Measurements from ENCODE around the gene TEX44.
"Not testable (repeated sequence)": the region's sequence is repeated elsewhere in the genome, so short reads cannot be mapped to it uniquely, and the experiment has no call there.

TEX44 gene

DNA sequence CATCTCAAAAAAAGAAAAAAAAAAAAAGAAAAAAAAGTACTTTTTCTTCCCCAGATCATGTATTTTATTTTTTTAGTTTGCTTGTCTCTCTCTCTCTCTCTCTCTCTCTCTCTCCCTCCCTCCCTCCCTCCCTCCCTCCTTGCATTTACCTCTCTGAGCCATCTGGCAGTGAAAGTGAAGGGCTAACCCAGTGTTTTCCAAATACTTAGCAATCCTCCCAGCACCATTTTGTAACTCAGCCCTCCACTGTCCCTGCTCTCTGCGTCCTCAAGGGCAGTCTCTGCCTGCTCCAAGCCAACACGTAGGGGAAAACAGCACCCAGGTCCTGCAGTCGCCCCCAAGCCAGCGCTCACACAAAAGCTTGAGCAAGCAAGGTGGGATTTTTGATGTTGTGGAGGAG lies 19.6 kb upstream of the TEX44 start:
- no peak for DNase-seq

DNA sequence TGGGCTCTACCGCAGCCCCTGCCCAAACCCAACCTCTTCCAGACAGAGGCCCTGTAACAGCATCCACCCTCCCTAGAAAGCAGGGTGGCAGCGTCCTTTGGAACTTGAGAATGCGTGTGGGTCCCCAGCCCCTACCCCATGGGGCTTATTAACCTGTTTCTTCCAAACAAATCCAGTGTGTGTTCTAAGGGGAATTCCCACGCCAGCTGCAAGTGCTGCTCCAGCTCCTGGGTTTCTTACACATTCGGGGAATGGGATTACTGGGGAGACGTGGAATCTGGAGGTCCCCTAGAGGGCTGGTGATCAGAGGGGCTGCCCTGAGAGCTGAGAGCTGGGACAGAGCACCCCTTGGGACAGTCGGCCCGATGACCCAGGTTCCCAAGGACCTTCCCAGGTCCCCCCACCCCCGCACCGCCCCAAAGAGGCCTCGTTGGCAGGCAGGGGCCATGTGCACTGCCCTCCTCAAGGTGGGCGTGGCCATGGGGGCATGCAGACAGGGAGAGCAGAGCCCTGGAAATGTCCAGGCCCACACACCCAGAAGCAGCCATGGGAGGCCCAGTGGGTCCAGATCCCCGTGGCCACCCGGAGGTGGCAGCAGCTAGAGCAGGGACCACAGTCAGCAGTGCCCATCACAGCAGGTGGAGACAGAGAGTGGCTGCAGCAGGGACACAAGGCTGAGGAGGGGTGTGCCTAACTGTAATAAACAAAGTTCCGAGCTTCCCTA lies 18.8 kb upstream of the TEX44 start:
- DNase-seq, result no peak

DNA sequence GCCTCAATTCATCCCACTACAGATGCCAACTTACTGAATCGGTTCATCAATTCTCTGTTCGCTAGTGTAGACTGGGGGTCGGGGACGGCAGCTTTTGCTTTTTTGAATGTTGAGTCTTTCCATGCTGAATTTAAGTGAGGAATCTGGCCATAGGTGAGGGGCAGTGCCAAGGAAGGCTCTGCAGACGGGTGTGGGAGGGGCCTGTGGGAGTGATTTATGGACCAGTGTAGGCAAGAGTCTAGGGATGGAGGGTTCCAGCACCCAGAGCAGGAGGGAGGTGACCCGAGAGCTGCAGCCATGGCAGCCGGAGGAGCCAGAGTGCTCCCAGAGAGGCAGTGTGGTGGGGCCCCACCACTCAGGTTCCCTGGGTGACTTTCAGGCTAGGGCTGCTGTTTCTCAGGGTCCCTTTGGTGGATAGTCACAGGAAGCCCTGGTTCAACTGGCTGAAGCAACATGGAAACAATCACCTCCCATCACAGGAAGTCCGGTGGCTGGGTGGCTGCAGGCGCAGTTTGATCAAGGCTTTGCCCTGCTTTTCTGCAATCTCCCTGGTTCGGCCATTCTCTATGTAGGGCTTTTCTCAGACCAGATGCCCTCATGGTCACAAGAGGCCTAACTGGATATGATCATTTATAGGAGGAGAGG lies 16.9 kb upstream of the TEX44 start:
- DNase-seq, result no peak

DNA sequence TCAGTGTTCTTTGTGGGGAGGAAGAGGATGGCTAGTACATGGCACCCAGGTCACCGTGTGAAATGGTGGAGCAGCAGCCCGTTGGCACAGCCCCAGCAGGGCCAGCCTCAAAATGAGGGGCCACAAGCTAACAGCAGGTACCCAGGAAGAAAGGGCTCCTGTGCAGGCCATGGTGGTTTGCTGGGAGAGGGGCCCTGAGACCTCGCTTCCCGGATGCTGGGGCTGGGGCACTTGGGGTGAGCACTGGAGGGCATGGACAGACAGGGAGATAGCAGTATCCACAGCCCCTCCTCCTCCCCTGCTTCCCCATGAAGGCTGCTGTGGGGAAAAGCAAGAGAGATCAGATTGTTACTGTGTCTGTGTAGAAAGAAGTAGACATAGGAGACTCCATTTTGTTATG lies 16.2 kb upstream of the TEX44 start:
- no peak for DNase-seq

DNA sequence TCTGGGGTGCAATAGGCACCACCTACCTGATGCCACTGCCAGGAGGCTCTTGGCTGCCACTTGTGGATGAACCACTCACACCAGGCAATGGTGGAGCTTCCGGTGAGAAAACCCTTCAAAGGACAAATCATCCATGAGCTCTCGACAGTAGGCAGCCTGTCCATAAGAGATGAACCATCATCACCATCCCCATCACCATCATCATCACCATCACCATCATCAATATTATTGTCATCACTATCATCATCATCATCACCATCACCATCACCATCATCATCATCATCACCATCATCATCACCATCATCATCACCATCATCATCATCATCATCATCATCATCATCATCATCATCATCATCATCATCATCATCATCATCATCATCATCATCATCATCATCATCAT lies 14.0 kb upstream of the TEX44 start:
- DNase-seq, result not testable (repeated sequence)

DNA sequence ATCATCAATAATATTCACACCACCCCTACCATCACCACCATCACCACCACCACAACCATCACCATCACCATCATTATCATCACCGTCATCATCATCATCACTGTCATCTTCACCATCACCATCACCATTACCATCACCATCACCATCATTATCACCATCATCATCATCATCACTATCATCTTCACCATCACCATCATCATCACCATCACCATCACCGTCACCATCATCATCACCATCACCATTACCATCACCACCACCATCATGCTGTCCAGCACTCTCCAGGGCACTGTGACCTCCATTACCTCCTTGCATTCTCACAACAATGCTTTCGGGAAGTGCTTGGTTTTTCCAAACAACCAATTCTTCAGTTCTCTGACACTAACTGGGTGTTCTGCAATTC lies 13.1 kb upstream of the TEX44 start:
- no peak for DNase-seq

DNA sequence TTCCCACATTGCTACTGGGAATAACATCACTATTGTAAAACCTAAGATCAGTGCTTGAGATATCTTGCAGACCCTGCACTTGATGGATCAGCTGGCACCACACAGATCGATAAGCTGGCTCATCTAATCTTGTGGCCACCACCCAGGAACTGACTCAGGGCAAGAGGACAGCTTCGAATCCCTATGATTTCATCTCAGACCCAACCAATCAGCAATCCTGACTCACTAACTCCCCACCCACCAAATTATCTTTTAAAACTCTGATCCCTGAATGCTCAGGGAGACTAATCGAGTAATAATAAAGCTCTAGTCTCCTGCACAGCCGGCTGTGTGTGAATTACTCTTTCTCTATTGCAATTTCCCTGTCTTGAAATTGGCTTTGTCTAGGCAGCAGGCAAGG lies 11.3 kb upstream of the TEX44 start:
- no peak for DNase-seq

DNA sequence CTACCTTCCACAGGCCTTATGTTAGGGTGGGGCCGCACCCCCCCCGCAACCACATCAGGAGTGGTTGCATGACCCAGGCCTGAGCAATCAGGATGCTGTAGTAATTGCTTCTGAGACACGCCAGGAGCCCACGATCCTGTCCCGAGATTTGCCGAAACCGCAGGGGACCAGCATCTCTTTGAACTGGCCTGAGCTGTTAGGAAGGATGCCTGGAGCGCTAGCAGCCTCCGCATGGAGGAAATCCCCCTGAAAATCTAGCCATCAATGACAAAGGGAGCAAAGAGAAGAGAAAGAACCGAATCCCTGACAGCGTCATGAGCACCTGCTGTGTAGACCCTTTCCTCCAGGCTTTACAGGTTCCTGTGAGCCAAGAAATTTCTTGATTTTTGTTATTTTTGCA lies 8.7 kb upstream of the TEX44 start:
- no peak for DNase-seq

DNA sequence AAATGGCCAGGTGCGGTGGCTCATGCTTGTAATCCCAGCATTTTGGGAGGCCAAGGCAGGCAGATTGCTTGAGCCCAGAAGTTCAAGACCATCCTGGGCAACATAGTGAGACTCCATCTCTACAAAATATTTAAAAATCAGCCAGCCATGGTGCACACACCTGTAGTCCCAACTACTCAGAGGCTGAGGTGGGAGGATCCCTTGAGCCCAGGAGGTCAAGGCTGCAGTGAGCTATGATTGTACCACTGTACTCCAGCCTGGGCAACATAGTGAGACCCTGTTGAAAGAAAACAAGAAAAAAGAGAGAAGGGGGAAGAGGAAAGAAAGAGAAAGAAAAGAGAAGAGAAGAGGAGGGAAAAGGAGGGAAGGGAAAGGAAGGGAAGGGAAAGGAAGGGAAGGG lies 4.9 kb upstream of the TEX44 start:
- not testable (repeated sequence) for DNase-seq

DNA sequence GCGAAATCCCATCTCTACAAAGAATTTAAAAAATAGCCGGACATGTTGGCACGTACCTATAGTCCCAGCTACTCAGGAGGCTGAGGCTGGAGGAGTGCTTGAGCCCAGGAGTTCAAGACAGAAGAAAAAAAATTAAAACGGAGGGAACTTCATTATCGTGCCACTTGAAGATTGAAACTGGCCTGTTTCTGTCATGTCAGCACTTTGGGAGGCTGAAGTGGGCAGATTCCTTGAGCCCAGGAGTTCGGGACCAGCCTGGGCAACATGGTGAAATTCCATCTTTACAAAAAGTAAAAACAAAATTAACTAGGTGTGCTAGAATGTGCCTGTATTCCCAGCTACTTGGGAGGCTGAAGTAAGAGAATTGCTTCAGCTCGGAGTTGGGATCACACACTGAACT lies 3.0 kb upstream of the TEX44 start:
- DNase-seq, result no peak

DNA sequence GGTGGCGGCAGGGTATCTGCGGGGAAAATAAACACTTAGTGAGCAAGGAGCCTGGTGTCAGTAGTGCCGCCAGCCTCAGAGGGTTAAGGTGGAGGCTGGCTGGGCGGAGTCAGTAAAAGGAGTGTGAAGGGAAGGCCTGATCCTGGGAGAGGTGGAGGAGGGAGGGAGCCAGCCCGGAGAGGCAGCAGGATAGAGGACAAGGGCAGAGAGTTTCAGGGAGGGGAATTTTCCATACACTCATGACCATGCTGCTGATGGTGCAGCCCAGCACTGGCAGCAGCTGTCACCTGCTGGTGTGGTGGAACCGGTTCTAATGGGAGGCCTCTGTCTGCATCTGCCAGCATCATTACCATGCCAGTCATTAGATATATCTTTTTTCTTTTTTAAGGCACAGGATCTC lies 2.0 kb upstream of the TEX44 start:
- no peak for DNase-seq

DNA sequence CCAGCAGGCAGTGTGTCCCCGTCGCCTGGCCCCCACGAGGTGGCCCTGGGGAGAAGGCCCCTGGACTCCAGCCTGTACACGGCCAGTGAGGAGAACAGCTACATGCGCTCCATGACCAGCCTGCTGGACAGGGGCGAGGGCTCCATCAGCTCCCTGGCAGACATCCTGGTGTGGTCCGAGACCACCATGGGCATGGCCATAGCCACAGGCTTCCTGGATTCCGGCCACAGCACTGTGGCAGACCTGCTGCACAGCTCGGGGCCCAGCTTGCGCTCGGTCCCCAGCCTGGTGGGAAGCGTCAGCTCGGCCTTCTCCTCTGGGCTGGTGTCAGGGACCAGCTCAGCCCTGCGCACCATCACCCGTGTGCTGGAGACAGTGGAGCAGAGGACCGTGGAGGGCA lies 1.0 kb downstream of the TEX44 start:
- no peak for DNase-seq

DNA sequence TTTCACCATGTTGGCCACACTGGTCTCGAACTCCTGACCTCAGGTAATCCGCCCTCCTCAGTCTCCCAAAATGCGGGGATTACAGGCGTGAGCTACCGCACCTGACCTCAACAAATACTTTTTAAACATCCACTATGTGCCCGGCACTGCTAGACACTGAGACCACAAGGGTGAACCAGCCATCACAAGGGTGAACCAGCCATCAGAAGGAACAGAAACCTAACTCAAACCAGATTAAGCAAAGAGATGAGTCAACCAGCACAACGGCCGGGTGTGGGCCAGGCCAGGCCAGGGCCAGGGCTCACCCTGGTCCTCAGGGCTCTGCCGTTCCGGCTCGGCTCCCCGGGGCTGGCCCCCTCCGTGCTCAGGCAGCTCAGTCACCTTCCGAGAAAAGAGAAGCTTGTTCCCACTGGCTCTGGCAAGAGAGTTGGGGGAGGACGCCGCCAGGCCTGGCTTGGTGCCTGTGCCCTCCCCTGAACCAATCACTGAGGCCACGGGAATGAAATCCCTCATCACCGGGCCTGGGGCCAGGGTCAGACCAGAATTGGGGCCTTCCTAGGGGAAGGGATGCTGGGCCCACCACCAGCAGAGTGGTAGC lies 4.4 kb downstream of the TEX44 start:
- no peak for DNase-seq

DNA sequence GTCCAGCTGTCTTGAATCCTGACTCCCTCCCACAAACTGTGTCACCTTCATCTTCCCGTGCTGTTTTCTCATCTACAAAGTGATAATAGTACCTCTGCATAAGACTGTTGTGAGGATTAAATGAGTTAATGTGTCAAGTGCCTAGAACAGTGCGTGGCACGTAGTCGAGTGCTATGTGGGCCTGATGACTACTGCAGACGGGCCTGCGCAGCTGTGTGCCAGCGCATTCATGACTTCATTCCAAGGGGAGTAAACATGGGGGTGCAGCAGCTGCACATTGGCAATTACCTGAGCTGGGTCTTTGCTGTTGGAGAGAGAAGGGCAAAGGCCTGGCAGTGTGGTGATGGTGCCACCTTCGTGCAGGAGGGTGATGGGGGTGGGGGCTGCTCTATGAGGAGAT lies 5.0 kb downstream of the TEX44 start:
- DNase-seq, result no peak

DNA sequence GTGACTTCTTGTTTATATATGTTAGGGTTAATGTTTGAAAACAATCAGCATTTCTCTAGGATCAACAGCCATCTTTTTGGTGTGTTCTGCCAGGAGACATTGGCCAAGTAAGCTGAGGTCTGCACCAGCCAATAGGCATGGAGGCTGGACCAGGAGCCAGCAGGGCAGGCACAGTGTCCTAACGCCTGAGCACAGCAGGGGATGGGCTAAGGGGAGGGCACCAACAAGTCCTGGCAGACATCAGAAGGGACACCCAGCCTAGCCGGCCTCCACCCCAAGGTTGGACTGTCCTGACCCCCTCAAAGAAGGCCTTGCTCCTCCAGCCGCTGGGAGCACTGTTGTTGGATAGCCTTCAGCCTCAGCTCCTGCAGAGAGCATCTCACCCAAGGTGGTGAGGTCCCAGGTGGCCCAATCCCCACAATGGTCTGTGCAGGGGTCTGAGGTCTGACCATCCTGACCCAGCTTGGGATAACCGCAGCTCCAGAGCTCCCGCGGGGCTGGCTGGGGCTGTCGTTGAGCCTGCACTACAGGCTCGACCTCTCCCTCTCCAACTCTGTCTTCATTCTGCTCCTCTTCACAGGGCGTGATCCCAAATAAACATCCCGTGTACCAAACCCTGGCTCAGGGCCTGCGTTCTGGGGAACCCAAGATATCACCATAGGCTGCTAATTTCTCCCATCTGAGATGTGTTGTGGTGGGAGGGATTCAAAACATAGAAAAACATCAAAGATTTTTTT lies 8.1 kb downstream of the TEX44 start:
- DNase-seq, result no peak

DNA sequence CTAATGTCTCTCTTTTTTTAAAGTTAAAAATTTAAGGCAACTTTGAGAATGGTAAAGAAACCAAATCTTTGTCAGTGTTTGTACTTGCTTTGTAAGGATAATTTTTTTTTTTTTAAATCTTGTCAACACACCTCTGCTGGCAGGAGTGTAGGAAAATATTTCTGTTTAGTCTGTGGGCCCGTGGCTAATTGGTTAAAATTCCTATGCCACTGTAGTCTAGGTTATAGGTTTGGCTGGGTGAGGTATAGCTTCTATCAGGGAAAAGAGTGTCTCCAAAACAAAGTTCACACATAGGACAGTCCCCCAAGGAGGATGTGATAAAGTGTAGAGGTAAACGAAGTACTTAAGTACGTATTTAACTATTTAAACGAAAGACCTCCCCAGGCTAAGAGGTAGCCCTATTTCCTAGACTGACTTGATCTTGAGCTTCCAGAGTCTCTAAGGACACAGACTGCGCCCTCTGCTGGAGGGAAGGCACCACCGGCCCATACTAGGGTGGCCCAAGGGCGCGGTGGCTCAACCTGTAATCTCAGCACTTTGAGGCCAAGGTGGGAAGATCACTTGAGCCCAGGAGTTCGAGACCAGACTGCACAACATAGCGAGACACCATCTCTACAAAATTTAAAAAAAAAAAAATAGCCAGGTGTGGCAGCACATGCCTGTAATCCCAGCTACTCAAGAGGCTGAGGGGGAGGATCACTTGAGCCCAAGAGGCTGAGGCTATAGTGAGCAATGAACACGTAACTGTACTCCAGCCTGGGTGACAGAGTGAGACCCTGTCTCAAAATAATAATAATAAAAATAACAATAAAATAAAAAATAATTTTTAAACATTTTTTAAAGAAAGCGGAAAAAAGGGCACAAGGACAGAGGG lies 8.9 kb downstream of the TEX44 start:
- peak; percentile 31 to 68 (median 54) for DNase-seq

DNA sequence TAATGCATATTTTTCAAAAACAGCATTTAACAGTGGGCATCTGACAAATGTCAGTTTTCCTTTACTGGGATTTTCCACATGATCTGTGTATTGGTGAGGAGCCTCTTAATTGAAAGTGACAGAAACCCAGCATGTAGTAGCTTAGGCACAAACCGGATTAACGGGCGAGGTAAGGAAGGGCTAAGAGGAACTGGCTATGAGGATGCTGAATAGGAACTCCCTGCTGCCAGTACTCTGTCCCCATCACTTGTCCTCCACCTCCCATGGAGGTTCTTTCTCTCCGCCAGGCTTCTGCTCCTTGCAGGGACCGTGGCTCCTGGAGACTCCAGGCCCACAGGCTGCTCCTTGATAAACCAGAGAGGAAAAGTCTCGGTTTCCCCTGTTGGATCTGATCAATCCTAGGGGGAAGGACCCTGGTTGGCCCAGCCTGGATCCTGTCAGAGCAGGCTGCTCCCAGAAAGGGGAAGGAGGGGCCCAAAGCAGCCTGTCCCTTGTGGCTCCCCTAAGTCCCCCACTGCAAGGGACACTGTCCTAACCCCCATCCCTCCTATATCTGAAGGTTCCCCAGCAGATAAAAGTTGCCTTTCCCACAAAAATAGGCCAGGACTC lies 10.3 kb downstream of the TEX44 start:
- no peak for DNase-seq

DNA sequence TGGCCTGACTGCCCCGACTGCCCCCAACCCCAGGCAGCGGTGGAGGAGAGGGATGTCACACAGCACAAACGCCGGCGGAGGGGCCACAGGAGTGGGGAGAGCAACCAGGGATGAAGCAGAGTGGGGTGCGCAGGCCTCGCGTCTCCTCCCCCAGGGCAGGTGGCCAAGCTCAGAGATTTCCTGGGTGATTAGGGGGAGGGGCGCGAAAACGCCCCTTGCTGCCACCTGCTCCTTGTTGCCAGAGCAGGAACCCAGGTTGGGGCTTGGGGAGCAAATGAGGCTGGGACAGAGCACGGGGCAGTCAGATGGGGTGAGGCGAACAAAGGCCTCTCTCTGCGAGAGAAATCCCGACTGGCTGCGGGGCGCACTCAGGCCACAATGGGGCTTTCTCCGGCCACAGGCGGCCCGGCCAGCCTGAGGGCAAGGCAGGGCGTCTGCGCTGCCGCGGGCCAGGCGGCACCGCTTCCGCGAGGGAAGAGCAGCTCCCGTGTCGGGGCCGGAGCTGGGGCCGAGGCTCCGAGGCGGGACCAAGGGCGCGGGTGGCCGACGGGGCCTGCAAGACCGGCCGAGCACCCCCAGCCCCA lies 11.5 kb downstream of the TEX44 start:
- peak in 4 of 6 experiments; percentile 14 to 63 (median 34) for DNase-seq

DNA sequence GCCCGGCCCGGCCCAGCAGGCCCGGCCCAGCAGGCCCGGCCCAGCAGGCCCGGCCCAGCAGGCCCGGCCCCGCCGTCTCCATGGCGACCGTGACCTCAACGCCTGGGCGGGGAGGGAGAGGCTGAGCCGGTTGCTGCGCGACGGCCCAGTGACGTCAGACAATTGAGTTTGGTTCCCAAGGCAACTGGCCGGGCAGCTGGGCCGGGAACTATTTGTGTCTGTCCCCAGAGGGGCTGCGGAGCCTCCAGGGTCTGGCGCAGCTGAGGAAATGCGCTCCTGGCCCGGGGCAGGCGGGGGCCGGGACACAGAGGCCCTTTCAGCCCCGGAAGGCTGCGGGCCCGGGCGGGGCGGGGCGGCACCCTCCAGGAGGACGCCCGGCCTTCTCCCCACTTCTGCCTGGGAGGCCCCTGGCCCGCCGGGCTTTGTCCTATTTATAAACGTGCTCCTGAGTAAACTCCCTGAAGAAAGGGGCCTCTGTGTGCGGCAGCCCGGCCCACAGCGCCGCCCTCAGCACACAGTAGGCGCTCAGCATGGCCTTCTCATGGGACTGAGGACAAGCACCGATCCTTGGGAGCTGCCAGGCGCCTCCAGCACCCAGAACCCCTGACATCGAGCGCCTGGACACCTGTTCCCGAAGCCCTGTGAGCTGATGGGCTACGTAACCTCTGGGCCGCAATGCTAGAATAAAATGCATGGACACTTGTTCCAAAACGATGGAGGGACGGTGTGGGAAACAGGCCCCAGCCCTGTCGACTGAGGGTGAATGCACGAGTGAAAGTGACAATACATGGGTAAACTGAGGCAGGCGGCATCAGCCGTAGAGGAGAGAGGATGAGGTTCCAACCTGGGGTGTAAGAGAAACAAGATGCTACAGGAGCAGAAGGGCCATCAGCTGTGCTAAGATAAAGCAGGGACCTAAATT lies 12.3 kb downstream of the TEX44 start:
- DNase-seq, result peak; percentile 80 to 93 (median 83)

DNA sequence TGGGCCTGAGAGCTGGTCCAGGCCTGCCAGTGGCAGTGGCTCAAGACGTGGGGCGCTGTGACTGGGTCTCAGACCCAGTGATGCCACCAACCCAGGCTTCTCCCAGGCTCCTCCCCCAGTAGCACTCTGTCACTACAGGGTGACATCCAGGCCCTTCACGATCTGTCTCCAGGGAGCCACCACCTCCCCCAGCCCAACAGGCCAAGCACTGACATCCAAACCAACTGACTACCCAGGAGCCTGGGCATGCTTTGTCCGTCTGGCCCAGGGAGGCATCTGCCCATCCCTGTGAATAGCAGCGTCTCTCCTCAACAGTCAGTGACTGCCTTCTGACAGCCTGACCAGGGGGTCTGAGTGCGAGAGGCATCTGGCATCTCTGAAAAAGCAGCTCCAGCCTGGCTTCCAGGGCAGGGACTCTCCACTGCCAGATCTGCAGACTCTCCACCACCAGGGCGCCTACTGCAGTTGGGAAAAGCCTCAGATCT lies 13.0 kb downstream of the TEX44 start:
- DNase-seq, result no peak

DNA sequence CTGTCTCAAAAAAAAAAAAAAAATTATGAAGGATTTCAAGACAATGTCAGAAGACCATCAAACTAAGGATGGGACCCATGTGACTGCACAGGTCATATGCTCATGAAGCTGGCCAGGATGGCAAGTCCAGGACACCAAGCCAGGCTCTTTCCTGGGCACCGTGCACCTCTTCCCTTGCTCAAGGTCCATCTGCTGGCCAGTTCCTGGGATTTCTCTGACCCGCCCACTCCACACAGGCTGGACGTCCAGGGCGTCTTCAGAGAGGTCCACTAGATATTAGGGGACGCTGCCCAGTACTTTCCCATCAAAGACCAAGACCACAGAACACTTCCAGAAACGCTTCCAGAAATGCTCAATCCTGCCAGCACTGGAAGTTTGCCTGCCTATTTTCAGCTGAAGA lies 14.3 kb downstream of the TEX44 start:
- no peak for DNase-seq
